OCI-LY3 (cell line): ENCODE data around the gene TCEANC.
"Not testable (repeated sequence)": the region's sequence is repeated elsewhere in the genome, so short reads cannot be mapped to it uniquely, and the experiment has no call there.

Source experiments
- H2AFZ ChIP-seq: fragments of 200-600, 300-600 bp; shearing (Covaris generic); 2 replicates; pipeline ENCODE4 v1.6.0; 2014; ENCODE audit warnings: antibody characterized with exemption, low read depth, low read length
- H3K27ac ChIP-seq: fragments of 200-600, 300-600 bp; sonication (generic); 2 replicates; pipeline ENCODE4 v1.5.1; 2014; ENCODE audit warnings: mild to moderate bottlenecking, low read length, moderate library complexity, mixed read lengths
- H3K27me3 ChIP-seq: fragments of 200-600, 300-600 bp; sonication (generic); 2 replicates; pipeline ENCODE4 v1.6.1; 2014; ENCODE audit warnings: low read depth, low read length, mixed read lengths
- H3K36me3 ChIP-seq: fragments of 200-600, 300-600 bp; sonication (generic); replicated peaks from 2 replicates; pipeline ENCODE3; 2014; ENCODE audit warnings: low read depth, low read length, mixed read lengths
- H3K4me1 ChIP-seq: fragments of 300-600, 200-600 bp; sonication (generic); 2 replicates; pipeline ENCODE4 v1.6.1; 2014; ENCODE audit warnings: low read length, mixed read lengths
- H3K4me2 ChIP-seq: fragments of 200-600, 300-600 bp; sonication (generic); 2 replicates; pipeline ENCODE4 v1.6.1; 2014; ENCODE audit warnings: low read length, mixed read lengths
- H3K4me3 ChIP-seq: fragments of 300-600, 200-600 bp; sonication (generic); 2 replicates; pipeline ENCODE4 v1.5.1; 2014; ENCODE audit warnings: antibody characterized with exemption, mild to moderate bottlenecking, low read length, moderate library complexity
- H3K79me2 ChIP-seq: fragments of 300-600, 200-600 bp; shearing (Covaris generic); 2 replicates; pipeline ENCODE4 v1.6.1; 2014; ENCODE audit warnings: mild to moderate bottlenecking, low read length, mixed read lengths
- H3K9ac ChIP-seq: fragments of 300-600, 200-600 bp; shearing (Covaris generic); 2 replicates; pipeline ENCODE4 v1.6.0; 2014; ENCODE audit warnings: mild to moderate bottlenecking, low read length, moderate library complexity
- H3K9me3 ChIP-seq: fragments of 200-600, 300-600 bp; shearing (Covaris generic); 2 replicates; pipeline ENCODE4 v1.6.1; 2014; ENCODE audit warnings: low read length, mixed read lengths; ENCODE audit not compliant: insufficient read depth
- H4K20me1 ChIP-seq: fragments of 200-600, 300-600 bp; sonication (generic); 2 replicates; pipeline ENCODE4 v1.6.1; 2016; ENCODE audit warnings: low read length, mixed read lengths; ENCODE audit not compliant: insufficient read depth
- EZH2phosphoT487 ChIP-seq: fragments of 200-600 bp; shearing (Covaris generic); IDR thresholded peaks from 2 replicates; pipeline ENCODE4 v1.6.1; 2018; ENCODE audit warnings: antibody characterized with exemption, mixed run types, low read depth
- TF ChIP-seq, protein P1 (sequence below): fragments of 200-600, 300-600 bp; sonication (generic); IDR thresholded peaks from 2 replicates; pipeline ENCODE4 v1.5.1; 2014; ENCODE audit warnings: antibody characterized with exemption, low read length, low read depth

The TCEANC gene

DNA sequence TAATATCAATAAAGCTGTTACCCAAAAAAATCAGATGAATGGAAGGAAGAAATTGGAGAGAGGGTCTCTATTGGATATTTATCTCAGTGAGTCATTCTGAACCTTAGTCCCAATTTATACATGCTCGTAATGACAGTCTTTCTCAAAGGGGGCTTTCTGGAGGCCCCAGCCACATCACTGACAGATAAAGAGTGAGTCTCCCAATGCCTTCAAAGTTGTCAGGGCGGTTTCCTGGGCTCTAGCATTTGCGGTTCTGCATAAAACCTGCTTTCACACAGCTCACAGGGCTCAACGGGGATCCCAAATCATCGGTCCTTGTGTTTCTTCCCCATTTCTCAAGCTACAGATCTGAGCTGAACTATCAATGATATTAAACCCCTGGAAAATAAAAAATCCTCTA lies 17.3 kb downstream of the TCEANC start:
- H3K4me3 ChIP-seq: no peak overlapping the region
- H2AFZ ChIP-seq: no peak overlapping the region
- no peak for TF ChIP-seq EZH2phosphoT487
- TF ChIP-seq, protein P1, sequence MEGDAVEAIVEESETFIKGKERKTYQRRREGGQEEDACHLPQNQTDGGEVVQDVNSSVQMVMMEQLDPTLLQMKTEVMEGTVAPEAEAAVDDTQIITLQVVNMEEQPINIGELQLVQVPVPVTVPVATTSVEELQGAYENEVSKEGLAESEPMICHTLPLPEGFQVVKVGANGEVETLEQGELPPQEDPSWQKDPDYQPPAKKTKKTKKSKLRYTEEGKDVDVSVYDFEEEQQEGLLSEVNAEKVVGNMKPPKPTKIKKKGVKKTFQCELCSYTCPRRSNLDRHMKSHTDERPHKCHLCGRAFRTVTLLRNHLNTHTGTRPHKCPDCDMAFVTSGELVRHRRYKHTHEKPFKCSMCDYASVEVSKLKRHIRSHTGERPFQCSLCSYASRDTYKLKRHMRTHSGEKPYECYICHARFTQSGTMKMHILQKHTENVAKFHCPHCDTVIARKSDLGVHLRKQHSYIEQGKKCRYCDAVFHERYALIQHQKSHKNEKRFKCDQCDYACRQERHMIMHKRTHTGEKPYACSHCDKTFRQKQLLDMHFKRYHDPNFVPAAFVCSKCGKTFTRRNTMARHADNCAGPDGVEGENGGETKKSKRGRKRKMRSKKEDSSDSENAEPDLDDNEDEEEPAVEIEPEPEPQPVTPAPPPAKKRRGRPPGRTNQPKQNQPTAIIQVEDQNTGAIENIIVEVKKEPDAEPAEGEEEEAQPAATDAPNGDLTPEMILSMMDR: no peak
- no peak overlapping the region for H3K4me2 ChIP-seq
- no peaks in the 10 kb centered on the region for H3K9me3 ChIP-seq
- H4K20me1 ChIP-seq: no peaks in the 10 kb centered on the region
- peaks cover 28% of the 10 kb centered on the region for H3K4me1 ChIP-seq
- no peaks in the 10 kb centered on the region for H3K36me3 ChIP-seq
- no peaks in the 10 kb centered on the region for H3K27me3 ChIP-seq
- no peak overlapping the region for H3K9ac ChIP-seq
- no peaks in the 10 kb centered on the region for H3K79me2 ChIP-seq
- no peak overlapping the region for H3K27ac ChIP-seq

DNA sequence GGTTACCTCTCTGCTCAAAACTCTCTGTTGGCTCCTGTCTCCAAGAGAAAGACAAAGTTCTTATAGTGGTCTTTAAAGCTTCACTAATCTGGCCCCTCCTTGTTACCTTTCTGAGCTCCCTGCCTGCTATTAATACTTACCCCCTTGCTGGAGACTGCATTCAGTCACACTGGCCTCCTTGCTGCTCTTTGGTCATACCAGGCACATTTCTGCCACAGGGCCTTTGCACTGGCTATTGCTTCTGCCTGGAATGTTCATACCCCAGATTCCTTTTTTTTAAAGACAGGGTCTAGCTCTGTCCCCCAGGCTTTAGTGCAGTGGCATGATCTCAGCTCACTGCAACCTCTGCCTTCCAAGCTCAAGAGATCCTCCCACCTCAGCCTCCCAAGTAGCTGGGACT lies 20.1 kb downstream of the TCEANC start:
- Histone ChIP-seq H3K36me3 (no peaks in the 10 kb centered on the region), H3K9me3 (no peaks in the 10 kb centered on the region), H2AFZ (no peak overlapping the region), H3K4me2 (no peak overlapping the region), H4K20me1 (no peaks in the 10 kb centered on the region), H3K9ac (no peak overlapping the region), H3K4me3 (no peak overlapping the region), H3K4me1 (peaks cover 23% of the 10 kb centered on the region), H3K27me3 (no peaks in the 10 kb centered on the region), H3K27ac (no peak overlapping the region), H3K79me2 (no peaks in the 10 kb centered on the region)
- no peak for TF ChIP-seq EZH2phosphoT487
- TF ChIP-seq, protein P1: no peak

DNA sequence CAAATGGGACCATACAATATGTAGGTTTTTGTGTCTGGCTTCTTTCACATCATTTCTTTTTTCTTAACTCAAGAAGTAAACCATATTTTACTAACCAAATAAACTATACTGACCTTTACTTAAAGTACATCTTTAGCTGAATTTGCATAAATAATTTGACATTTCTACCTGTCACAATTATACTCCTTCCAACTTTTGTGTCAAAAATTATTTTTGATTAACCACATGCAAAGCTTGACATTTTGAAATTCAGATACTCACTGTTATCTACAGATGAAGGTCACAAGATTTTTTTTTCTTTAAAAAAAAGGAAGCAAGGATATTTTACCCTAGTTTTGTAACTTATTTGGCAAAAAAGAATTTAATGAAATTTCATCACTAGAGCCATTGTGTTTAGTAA lies 23.9 kb downstream of the TCEANC start:
- Histone ChIP-seq H3K79me2 (no peaks in the 10 kb centered on the region), H3K27ac (no peak overlapping the region), H3K36me3 (no peaks in the 10 kb centered on the region), H2AFZ (no peak overlapping the region), H3K4me2 (no peak overlapping the region), H3K4me3 (no peak overlapping the region), H3K27me3 (no peaks in the 10 kb centered on the region), H3K4me1 (no peaks in the 10 kb centered on the region), H3K9me3 (no peaks in the 10 kb centered on the region), H3K9ac (no peak overlapping the region), H4K20me1 (no peaks in the 10 kb centered on the region)
- TF ChIP-seq, protein P1: no peak
- TF ChIP-seq EZH2phosphoT487: no peak

DNA sequence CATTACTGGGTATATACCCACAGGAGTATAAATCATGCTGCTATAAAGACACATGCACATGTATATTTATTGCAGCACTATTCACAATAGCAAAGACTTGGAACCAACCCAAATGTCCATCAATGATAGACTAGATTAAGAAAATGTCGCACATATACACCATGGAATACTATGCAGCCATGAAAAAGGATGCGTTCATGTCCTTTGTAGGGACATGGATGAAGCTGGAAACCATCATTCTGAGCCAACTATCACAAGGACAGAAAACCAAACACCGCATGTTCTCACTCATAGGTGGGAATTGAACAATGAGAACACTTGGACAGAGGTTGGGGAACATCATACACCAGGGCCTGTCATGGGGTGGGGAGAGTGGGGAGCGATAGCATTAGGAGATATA lies 26.8 kb downstream of the TCEANC start:
- H3K27me3 ChIP-seq, H4K20me1 ChIP-seq, H3K4me2 ChIP-seq, H3K9me3 ChIP-seq, H3K27ac ChIP-seq, H3K9ac ChIP-seq, H3K36me3 ChIP-seq, H2AFZ ChIP-seq, H3K4me1 ChIP-seq, H3K79me2 ChIP-seq, H3K4me3 ChIP-seq: not testable (repeated sequence)

DNA sequence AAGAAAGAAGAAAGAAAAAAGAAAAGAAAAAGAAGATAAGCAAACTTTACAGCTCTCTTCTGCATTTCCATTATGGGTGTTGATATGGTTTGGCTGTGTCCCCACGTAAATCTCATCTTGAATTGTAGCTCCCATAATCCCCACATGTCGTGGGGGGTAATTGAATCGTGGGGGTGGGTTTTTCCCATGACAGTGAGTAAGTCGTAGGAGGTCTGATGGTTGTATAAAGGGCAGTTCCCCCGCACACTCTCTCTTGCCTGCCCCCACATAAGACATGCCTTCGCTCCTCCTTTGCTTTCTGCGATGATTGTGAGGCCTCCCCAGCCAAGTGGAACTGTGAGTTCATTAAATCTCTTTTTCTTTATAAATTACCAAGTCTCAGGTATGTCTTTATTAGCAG lies 28.7 kb downstream of the TCEANC start:
- Histone ChIP-seq H3K27ac (no peak overlapping the region), H3K36me3 (no peaks in the 10 kb centered on the region), H3K9ac (no peak overlapping the region), H4K20me1 (no peaks in the 10 kb centered on the region), H3K79me2 (no peaks in the 10 kb centered on the region), H3K4me3 (no peak overlapping the region), H3K9me3 (no peaks in the 10 kb centered on the region), H3K27me3 (no peaks in the 10 kb centered on the region), H2AFZ (no peak overlapping the region), H3K4me2 (no peak overlapping the region), H3K4me1 (peaks cover 13% of the 10 kb centered on the region)
- TF ChIP-seq, protein P1: no peak
- TF ChIP-seq EZH2phosphoT487: no peak
